Measurements from ENCODE around the gene CYTL1.

DNA sequence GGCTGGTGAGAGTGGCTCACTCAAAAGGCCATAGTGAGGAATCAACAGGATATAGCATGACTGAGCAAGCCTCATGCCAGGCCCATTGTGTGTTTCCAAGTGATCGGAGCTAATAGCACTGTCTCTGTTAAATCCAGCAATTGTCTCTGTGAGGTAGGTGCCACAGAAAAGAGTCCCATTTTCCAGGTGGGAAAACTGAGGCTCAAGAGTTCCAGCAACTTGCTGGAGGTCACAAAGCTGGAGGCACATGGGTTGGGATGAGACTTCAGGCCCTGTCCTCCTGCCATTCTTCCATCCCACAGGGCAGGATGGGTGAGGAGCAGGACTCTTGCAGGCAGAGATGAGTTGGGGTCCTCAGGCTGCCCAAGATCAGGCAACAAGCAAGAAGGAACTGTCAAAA lies 1.1 kb upstream of the CYTL1 start:
- TF ChIP-seq, protein P1, sequence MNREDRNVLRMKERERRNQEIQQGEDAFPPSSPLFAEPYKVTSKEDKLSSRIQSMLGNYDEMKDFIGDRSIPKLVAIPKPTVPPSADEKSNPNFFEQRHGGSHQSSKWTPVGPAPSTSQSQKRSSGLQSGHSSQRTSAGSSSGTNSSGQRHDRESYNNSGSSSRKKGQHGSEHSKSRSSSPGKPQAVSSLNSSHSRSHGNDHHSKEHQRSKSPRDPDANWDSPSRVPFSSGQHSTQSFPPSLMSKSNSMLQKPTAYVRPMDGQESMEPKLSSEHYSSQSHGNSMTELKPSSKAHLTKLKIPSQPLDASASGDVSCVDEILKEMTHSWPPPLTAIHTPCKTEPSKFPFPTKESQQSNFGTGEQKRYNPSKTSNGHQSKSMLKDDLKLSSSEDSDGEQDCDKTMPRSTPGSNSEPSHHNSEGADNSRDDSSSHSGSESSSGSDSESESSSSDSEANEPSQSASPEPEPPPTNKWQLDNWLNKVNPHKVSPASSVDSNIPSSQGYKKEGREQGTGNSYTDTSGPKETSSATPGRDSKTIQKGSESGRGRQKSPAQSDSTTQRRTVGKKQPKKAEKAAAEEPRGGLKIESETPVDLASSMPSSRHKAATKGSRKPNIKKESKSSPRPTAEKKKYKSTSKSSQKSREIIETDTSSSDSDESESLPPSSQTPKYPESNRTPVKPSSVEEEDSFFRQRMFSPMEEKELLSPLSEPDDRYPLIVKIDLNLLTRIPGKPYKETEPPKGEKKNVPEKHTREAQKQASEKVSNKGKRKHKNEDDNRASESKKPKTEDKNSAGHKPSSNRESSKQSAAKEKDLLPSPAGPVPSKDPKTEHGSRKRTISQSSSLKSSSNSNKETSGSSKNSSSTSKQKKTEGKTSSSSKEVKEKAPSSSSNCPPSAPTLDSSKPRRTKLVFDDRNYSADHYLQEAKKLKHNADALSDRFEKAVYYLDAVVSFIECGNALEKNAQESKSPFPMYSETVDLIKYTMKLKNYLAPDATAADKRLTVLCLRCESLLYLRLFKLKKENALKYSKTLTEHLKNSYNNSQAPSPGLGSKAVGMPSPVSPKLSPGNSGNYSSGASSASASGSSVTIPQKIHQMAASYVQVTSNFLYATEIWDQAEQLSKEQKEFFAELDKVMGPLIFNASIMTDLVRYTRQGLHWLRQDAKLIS (CRISPR knock-in tag; IDR thresholded peaks at IDR 0.05; ENCODE audit: borderline replicate concordance) = no peak
- TF ChIP-seq, protein P2, sequence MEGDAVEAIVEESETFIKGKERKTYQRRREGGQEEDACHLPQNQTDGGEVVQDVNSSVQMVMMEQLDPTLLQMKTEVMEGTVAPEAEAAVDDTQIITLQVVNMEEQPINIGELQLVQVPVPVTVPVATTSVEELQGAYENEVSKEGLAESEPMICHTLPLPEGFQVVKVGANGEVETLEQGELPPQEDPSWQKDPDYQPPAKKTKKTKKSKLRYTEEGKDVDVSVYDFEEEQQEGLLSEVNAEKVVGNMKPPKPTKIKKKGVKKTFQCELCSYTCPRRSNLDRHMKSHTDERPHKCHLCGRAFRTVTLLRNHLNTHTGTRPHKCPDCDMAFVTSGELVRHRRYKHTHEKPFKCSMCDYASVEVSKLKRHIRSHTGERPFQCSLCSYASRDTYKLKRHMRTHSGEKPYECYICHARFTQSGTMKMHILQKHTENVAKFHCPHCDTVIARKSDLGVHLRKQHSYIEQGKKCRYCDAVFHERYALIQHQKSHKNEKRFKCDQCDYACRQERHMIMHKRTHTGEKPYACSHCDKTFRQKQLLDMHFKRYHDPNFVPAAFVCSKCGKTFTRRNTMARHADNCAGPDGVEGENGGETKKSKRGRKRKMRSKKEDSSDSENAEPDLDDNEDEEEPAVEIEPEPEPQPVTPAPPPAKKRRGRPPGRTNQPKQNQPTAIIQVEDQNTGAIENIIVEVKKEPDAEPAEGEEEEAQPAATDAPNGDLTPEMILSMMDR (IDR thresholded peaks at IDR 0.05) = no peak
- no peak for TF ChIP-seq TCF7 (CRISPR knock-in tag; IDR thresholded peaks at IDR 0.05; ENCODE audit: low read depth)
- no peak for TF ChIP-seq ZBTB21 (CRISPR knock-in tag; IDR thresholded peaks at IDR 0.05; ENCODE audit: borderline replicate concordance)
- TF ChIP-seq TEAD1 (CRISPR knock-in tag; IDR thresholded peaks at IDR 0.05) = no peak
- TF ChIP-seq JUN (CRISPR knock-in tag; IDR thresholded peaks at IDR 0.05) = no peak
- TF ChIP-seq, protein P3, sequence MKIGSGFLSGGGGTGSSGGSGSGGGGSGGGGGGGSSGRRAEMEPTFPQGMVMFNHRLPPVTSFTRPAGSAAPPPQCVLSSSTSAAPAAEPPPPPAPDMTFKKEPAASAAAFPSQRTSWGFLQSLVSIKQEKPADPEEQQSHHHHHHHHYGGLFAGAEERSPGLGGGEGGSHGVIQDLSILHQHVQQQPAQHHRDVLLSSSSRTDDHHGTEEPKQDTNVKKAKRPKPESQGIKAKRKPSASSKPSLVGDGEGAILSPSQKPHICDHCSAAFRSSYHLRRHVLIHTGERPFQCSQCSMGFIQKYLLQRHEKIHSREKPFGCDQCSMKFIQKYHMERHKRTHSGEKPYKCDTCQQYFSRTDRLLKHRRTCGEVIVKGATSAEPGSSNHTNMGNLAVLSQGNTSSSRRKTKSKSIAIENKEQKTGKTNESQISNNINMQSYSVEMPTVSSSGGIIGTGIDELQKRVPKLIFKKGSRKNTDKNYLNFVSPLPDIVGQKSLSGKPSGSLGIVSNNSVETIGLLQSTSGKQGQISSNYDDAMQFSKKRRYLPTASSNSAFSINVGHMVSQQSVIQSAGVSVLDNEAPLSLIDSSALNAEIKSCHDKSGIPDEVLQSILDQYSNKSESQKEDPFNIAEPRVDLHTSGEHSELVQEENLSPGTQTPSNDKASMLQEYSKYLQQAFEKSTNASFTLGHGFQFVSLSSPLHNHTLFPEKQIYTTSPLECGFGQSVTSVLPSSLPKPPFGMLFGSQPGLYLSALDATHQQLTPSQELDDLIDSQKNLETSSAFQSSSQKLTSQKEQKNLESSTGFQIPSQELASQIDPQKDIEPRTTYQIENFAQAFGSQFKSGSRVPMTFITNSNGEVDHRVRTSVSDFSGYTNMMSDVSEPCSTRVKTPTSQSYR (CRISPR knock-in tag; IDR thresholded peaks at IDR 0.05) = no peak
- TF ChIP-seq, protein P4, sequence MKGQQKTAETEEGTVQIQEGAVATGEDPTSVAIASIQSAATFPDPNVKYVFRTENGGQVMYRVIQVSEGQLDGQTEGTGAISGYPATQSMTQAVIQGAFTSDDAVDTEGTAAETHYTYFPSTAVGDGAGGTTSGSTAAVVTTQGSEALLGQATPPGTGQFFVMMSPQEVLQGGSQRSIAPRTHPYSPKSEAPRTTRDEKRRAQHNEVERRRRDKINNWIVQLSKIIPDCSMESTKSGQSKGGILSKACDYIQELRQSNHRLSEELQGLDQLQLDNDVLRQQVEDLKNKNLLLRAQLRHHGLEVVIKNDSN (CRISPR knock-in tag; IDR thresholded peaks at IDR 0.05) = no peak
- TF ChIP-seq NR3C1 (CRISPR knock-in tag; conservative IDR thresholded peaks at IDR 0.05; ENCODE audit: low read depth) = no peak
- no peak for TF ChIP-seq ZNF138 (CRISPR knock-in tag; conservative IDR thresholded peaks at IDR 0.05)
- TF ChIP-seq ZNF416 (CRISPR knock-in tag; IDR thresholded peaks at IDR 0.05) = no peak

Measured in WTC11 (cell line).